Endothelial cell of umbilical vein (primary cell): ENCODE results near the gene SMYD4. TPM values are rescaled to one million over a fixed set of nuclear protein-coding genes. Genes with fewer than 3 reads are reported as not detected.

ENCODE experiments used
- BruUV-seq: library from RNA; stranded (reverse); fragments of 400-500 nt; replicated peaks from 2 replicates; lab custom pipeline; 2021; lab: Mats Ljungman, UMichigan
- CTCF ChIA-PET: fragments of 300-600, 350-600 bp; sonication (Branson Sonifier 250); formaldehyde crosslinking; loops from one replicate; lab custom pipeline; 2021; ENCODE audit warnings: antibody characterized with exemption, inconsistent platforms; lab: Charles Lee
- POLR2A ChIA-PET: fragments of 300-600, 350-600 bp; sonication (Branson Sonifier 250); formaldehyde crosslinking; loops from one replicate; lab custom pipeline; 2021; ENCODE audit warnings: antibody characterized with exemption, inconsistent platforms; lab: Charles Lee
- DNase-seq: peaks from one replicate; pipeline ENCODE4 v3.0.0-alpha.2; 2011; ENCODE audit warnings: low read depth, low spot score
- FAIRE-seq: peaks from 2 replicates; lab custom pipeline; 2011; peaks lifted over from hg19 to GRCh38; lab: Jason Lieb, UNC
- H2AFZ ChIP-seq: 2 replicates; pipeline ENCODE4 v1.6.0; 2012; ENCODE audit warnings: low read depth, low read length, control low read depth, inconsistent platforms
- H3K27ac ChIP-seq: 2 replicates; pipeline ENCODE4 v1.5.1; 2011; ENCODE audit warnings: low read depth, mild to moderate bottlenecking, control low read depth, low read length, moderate library complexity; ENCODE audit not compliant: insufficient read depth
- H3K27me3 ChIP-seq, 2 experiments: 2 replicates each; pipeline versions ENCODE4 v1.6.0 to v1.6.1; 2011; ENCODE audit warnings: low read length in 2 of 2, mixed read lengths in 1 of 2; ENCODE audit not compliant: control insufficient read depth in 2 of 2, insufficient read depth in 2 of 2
- H3K36me3 ChIP-seq, 2 experiments: 2 replicates in 1 of 2; 3 replicates in 1 of 2; pipeline ENCODE4 v1.5.1; 2011; ENCODE audit warnings: low read length in 2 of 2, mild to moderate bottlenecking in 1 of 2, moderate library complexity in 1 of 2; ENCODE audit not compliant: control insufficient read depth in 2 of 2, insufficient read depth in 2 of 2; ENCODE audit errors: extremely low read depth in 1 of 2
- H3K4me1 ChIP-seq: 3 replicates; pipeline ENCODE4 v1.5.1; 2011; ENCODE audit warnings: mild to moderate bottlenecking, low read length; ENCODE audit not compliant: control insufficient read depth, insufficient read depth; ENCODE audit errors: extremely low read depth
- H3K4me2 ChIP-seq: 2 replicates; pipeline ENCODE4 v1.6.1; 2011; ENCODE audit warnings: low read length, control low read depth, mixed read lengths; ENCODE audit not compliant: insufficient read depth
- H3K4me3 ChIP-seq, 3 experiments: fragments of 200-600 bp in 1 of 3; sonication (generic), shearing (Covaris generic) in 1 of 3; replicated peaks in 1 of 3; 2 replicates each; pipeline ENCODE4 v1.5.1; 2011 to 2016; ENCODE audit warnings: control low read depth in 3 of 3, low read length in 3 of 3, mild to moderate bottlenecking in 2 of 3, inconsistent platforms in 1 of 3, low read depth in 1 of 3, moderate library complexity in 1 of 3; ENCODE audit not compliant: insufficient read depth in 1 of 3
- H3K79me2 ChIP-seq: 2 replicates; pipeline ENCODE4 v1.6.0; 2012; ENCODE audit warnings: low read length, inconsistent platforms; ENCODE audit not compliant: control insufficient read depth, insufficient read depth
- H3K9ac ChIP-seq: replicated peaks from 2 replicates; pipeline ENCODE3; 2011; ENCODE audit warnings: low read length, control low read depth; ENCODE audit not compliant: insufficient read depth; ENCODE audit errors: extremely low read depth
- H3K9me1 ChIP-seq: replicated peaks from 3 replicates; pipeline ENCODE4 v1.6.0; 2011; ENCODE audit warnings: mild to moderate bottlenecking, low read length; ENCODE audit not compliant: control insufficient read depth, insufficient read depth; ENCODE audit errors: extremely low read depth
- H3K9me3 ChIP-seq: replicated peaks from 2 replicates; pipeline ENCODE4 v1.5.1; 2012; ENCODE audit warnings: low read length, inconsistent platforms; ENCODE audit not compliant: control insufficient read depth, insufficient read depth
- H4K20me1 ChIP-seq: replicated peaks from 2 replicates; pipeline ENCODE3; 2011; ENCODE audit warnings: mild to moderate bottlenecking, low read length; ENCODE audit not compliant: control insufficient read depth, insufficient read depth; ENCODE audit errors: extremely low read depth
- CTCF ChIP-seq, 2 donors: IDR thresholded peaks; 1 replicate in 1 of 2; 2 replicates in 1 of 2; pipeline ENCODE4 v1.5.1; 2011; ENCODE audit warnings: low read length in 2 of 2, mild to moderate bottlenecking in 2 of 2, moderate library complexity in 2 of 2, control low read depth in 1 of 2, inconsistent platforms in 1 of 2, low read depth in 1 of 2; ENCODE audit not compliant: insufficient read depth in 1 of 2; ENCODE audit errors: extremely low read depth in 1 of 2
- EZH2 ChIP-seq: IDR thresholded peaks from 2 replicates; pipeline ENCODE4 v1.6.1; 2012; ENCODE audit warnings: borderline replicate concordance, low read depth, mild to moderate bottlenecking, moderate library complexity, low read length, inconsistent platforms; ENCODE audit not compliant: severe bottlenecking
- FOS ChIP-seq: IDR thresholded peaks from 2 replicates; pipeline ENCODE4 v1.6.1; 2011; ENCODE audit warnings: mild to moderate bottlenecking, low read length, moderate library complexity, borderline replicate concordance; ENCODE audit not compliant: insufficient read depth
- GATA2 ChIP-seq: IDR thresholded peaks from 2 replicates; pipeline ENCODE4 v1.7.0; 2011; ENCODE audit warnings: low read depth, mild to moderate bottlenecking, moderate library complexity, mixed read lengths, low read length; ENCODE audit not compliant: insufficient read length, insufficient read depth
- JUN ChIP-seq: IDR thresholded peaks from 2 replicates; pipeline ENCODE4 v1.6.1; 2011; ENCODE audit warnings: borderline replicate concordance, low read depth; ENCODE audit not compliant: insufficient read length, insufficient read depth
- MAX ChIP-seq: IDR thresholded peaks from 2 replicates; pipeline ENCODE4 v1.6.1; 2011; ENCODE audit not compliant: insufficient read depth, insufficient read length
- MYC ChIP-seq: IDR thresholded peaks from one replicate; pipeline ENCODE4 v1.6.1; 2011; ENCODE audit warnings: mild to moderate bottlenecking, low read depth, low read length
- POLR2A ChIP-seq: IDR thresholded peaks from 2 replicates; pipeline ENCODE4 v1.6.1; 2012; ENCODE audit warnings: low read depth, mild to moderate bottlenecking, control low read depth, low read length
- POLR2AphosphoS5 ChIP-seq: IDR thresholded peaks from 2 replicates; pipeline ENCODE4 v1.6.1; 2012; ENCODE audit warnings: low read depth, mild to moderate bottlenecking, control low read depth, low read length, moderate library complexity; ENCODE audit not compliant: insufficient read depth
- dilution Hi-C: fragments of 300-500 bp; cut with MboI; formaldehyde crosslinking; loops from one replicate; pipeline ENCODE4 v1.15.0; 2019; ENCODE audit warnings: low sequenced_read_pairs; ENCODE audit not compliant: extremely low pct_ligation_motif_present
- intact Hi-C: fragments of 100-400 bp; cut with micrococcal nuclease; formaldehyde crosslinking; loops from one replicate; pipeline ENCODE4 v1.10.0; 2022
- polyA plus RNA-seq, 4 experiments: library from polyadenylated mRNA; depleted of rRNA in 3 of 4; stranded (reverse) in 3 of 4; unstranded in 1 of 4; fragments of >200 nt; gene quantifications; 2 replicates each; pipeline versions ENCODE4 v1.2.1 to v1.2.3, GENCODE V29; 2011 to 2012; ENCODE audit warnings: missing spikeins in 1 of 4
- total RNA-seq: library from RNA; stranded (reverse); gene quantifications from 2 replicates; pipeline ENCODE4 v1.2.3, GENCODE V29; 2021

Gene SMYD4
- total and polyA plus RNA-seq, 2 donors (not counting 3 experiments of a cell fraction or from before 2014, with no cell fraction given), result 6.0 to 14.6 TPM

- Histone ChIP-seq H3K36me3 (peaks cover 0 to 2% of the 10 kb centered on the region in 2 experiments), H3K4me3 (no peak overlapping the region), H3K27me3 (no peaks in the 10 kb centered on the region), H3K4me1 (peaks cover 13% of the 10 kb centered on the region), H3K9ac (no peak overlapping the region), H3K79me2 (no peaks in the 10 kb centered on the region), H2AFZ (no peak overlapping the region), H3K9me3 (no peaks in the 10 kb centered on the region), H3K4me2 (no peak overlapping the region), H4K20me1 (no peaks in the 10 kb centered on the region), H3K9me1 (no peaks in the 10 kb centered on the region), H3K27ac (no peak overlapping the region)
- CTCF ChIA-PET, result no interaction called here
- intact Hi-C loops (no loop called here), dilution Hi-C loops (no loop called here)
- POLR2A ChIA-PET, result no interaction called here
- no peak for DNase-seq
- TF ChIP-seq GATA2 (no peak), FOS (no peak), MYC (no peak), CTCF (IDR thresholded peaks at IDR 0.05; ENCODE audit: extremely low read depth in 1 of 2, insufficient read depth in 1 of 2, low read depth in 1 of 2, low read length in 2 of 2) (no peak), MAX (no peak), POLR2A (no peak), JUN (no peak), EZH2 (no peak), POLR2AphosphoS5 (no peak)
- no TSS peak for BruUV-seq
- FAIRE-seq, result no peak
Measured at GRCh38 chr17:1789936-1790335, 39.8 kb downstream of the SMYD4 start.
